ENCODE data around the gene STN1.

Gene STN1

DNA sequence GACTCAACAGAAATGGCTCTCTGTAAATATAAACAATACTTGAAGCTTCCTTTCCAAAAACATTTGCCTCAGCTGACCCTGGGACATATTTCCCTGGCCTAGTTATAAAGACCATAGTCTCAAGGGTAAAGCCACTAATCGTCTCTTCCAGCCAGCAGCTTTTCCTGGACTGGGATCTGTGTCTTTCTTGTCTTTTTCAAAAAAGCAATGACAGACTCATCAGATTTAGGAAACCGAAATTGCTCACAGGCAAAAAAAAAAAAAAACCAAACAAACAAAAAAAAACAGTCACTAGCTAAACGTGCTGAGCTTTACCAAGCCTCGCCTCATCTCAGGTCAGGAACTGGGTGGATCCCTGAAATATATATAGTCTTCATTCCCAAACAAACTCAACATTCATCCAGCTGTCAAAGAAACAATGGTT lies 23.5 kb downstream of the STN1 start:
- peak; percentile 56 for DNase-seq (ENCODE audit: low read depth)

DNA sequence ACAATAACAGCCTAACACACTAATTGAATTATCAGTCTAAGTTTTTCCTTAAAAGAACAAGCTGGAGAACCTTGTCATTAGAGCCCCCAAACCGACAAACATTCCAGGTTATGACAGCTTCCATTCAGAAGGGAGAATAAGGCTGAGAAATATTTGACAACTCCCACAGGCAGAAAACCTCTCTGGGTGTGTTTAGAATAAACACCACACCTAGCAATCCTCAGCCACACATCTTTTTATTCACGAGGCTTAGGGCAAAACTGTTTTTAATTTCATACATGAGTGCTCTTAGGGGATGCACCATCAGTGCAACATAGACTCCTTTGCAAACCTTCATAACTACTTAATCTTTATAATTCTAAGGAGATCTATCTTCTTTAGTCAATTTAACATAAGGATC lies 24.2 kb downstream of the STN1 start:
- no peak for DNase-seq (ENCODE audit: low read depth)

DNA sequence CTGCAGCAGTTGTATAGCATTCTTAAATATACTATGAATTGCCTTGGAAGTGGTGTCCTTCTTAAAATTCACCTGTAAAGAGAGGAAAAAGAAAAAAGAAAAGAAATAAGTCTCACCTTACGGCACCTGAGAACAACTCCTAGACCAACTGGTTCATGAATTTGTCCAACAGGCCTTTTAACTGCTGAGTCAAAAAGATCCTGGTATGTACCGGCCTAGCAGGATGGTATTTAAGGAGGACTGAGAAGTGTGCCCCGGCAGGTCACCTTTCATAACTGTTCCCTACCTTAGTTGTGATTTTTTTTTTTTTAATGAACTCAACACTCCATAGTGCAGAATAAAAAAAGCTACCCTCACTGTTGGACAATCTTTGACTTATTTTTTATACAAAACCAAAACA lies 25.8 kb downstream of the STN1 start:
- DNase-seq (ENCODE audit: low read depth) = no peak

DNA sequence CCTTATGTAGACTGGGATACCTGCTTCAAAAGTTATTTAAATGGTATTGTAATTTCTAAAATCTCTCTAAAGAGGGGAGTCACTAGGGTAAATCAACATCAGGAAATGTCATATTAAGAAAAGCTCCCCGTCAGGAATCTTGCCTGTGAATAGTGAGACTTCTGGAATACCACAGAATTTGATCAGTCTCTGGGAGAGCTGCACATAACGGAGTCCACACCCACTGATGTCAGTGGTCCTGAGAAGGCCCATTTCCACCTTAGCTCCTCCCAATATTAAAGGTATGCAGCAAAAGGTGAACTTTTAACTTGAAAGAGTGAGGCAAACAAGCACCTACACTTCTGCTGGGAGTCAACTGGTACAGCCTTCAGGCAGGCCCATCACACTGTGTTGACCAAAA lies 27.3 kb downstream of the STN1 start:
- no peak for DNase-seq (ENCODE audit: low read depth)

DNA sequence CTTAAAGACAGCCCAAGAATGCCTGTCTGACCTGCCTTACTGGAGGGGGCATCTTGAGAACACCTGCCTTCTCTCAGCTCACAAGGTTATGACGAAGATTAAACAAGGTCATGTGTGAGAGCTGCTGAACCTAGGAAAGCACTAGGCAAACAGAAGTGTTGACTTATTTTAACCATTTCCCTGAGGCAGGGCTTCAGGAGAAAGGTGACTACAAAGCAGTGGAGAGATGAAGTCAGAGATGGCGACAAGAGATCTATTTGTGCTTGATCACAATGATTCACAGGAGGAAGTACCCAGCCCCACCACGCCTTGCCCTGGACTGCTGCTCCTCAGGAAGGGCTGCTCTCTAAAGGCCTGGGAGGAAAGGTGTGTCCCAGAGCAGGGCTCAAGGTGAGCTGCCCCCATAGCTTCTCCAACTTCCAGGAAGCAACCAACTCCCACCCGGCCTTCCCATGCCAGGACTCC lies 27.8 kb downstream of the STN1 start:
- peak; percentile 76 for DNase-seq (ENCODE audit: low read depth)

DNA sequence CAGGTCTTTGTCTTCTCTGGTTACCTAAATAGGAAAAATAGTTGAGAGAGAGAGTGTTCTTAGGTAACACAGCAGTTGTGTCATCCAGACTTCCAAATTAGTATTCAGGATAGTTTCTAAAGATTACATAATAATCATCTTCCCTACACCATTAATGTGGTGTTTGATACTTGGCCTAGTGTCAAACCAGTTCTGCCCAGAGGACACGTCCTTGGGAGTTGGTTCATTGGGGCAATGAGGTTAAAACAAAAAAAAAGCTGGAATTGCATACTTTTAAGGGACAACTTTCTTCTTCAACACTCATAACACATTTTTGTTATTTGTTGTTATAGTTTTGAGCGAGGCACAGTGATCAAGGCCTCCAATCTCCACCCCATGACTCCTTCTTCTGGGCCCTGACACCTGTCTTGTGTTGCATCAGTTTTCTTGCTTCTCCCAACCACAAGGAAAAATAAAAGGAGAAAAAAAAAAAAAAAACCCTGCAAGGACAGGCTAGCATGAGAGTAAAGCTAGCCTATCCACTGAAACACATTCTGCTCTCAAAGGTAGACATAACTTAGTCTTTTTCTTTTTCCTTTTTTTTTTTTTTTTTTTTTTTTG lies 28.8 kb downstream of the STN1 start:
- no peak for DNase-seq (ENCODE audit: low read depth)

DNA sequence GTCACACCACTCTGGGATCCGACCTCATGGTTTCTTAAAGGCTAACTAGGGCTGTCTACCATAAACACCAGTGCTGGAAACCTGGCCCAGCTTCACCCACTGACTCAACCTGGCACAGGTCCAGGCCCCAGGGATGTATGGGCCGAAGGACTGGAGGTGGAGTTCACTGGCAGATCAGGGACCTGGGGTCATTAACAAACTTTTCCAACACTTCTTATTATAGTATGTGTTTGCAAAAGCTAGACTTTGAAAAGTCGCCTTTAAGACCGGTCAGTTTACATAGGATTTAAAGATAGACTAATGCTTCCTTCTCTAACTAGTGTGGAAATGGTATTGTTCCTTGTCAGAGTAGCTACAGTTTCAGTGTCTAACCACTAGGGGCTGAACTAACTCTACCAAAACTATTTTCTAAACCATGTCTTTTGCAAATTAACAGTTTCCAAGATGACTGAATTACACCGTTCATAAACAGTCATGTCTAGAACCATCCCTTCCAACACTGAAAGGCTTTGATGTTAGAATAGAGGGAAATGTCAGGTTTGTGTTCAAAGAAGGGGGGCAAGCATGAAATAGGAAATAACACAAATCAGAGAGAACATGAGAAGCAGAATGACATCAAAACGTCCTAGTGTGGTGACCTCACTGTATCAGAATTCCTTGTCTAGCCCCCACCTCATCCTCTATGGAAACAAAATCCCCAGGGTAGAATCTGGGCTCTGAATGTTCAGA lies 29.7 kb downstream of the STN1 start:
- peak; percentile 91 for DNase-seq (ENCODE audit: low read depth)

DNA sequence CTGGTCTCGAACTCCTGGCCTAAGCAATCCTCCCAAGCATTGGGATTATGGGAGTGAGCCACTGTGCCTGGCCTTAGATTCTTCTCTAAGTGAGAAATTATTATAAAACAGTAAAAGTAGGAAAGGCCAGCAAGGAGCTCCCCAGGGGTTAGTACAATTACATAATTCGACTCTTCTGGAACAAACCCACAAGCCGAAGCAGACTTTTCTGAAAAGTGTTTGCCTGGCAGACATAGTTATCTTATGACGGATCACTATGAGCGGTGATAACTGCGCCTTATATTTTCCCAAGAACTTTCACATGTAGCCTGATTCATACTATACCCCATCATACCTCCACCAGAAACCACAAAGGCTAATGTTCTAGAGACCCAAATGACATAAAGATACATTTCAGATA lies 32.4 kb downstream of the STN1 start:
- DNase-seq (ENCODE audit: low read depth) = peak; percentile 47

DNA sequence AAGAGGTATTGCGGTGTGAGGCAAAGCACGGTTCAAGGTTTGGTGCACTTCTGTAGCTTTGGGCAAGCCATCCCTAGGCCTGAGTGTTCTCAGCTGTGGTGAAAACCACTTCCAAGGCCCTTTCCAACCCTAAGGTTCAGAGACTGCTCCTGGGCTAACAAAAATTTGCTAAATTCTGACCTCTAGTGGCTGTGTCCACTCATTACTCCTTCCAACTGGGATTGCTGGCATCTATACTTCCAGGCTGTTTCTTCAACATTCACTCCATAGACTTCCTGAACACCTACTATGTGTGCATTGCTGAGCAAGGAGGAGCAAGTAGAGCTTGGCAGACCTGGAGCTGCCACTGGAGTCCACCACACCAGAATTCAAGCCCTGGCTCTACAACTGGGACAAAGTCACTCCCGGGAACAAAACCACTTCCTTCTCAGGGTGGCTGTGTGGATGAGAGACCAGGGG lies 33.3 kb downstream of the STN1 start:
- peak; percentile 76 for DNase-seq (ENCODE audit: low read depth)

DNA sequence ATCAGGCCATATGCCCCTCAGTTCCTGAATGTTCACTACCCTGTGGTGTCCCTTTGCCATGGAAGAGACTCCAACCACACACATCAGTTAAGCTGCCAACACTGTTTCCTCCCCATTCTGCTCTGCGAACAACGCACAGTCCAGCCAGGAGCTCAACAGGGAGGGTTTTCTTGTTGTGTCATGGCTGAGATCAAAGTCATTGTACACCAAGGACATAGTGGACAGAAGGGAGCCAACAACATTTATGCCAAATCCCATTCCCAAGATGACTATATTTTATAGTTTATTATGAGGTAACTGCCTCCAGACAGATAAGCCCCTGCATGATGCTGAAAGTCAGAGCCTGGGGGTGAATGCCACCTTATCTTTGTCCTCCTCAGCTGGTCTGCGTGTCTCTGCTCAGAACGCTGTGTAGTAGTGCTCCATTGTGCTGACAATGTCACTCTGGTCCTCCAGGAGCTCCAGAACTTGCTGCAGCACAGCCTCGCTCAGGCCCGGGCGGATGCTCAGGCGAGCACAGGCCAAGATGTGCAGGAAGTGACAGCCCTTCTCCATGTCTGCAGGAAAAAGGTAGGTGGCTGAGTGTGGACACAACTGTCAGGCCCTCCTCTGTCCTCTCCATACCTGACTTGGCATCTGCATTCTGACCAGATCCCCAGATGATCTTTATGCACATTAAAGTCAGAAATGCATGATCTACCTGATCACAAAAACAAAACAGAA lies 35.5 kb downstream of the STN1 start:
- no peak for DNase-seq (ENCODE audit: low read depth)

DNA sequence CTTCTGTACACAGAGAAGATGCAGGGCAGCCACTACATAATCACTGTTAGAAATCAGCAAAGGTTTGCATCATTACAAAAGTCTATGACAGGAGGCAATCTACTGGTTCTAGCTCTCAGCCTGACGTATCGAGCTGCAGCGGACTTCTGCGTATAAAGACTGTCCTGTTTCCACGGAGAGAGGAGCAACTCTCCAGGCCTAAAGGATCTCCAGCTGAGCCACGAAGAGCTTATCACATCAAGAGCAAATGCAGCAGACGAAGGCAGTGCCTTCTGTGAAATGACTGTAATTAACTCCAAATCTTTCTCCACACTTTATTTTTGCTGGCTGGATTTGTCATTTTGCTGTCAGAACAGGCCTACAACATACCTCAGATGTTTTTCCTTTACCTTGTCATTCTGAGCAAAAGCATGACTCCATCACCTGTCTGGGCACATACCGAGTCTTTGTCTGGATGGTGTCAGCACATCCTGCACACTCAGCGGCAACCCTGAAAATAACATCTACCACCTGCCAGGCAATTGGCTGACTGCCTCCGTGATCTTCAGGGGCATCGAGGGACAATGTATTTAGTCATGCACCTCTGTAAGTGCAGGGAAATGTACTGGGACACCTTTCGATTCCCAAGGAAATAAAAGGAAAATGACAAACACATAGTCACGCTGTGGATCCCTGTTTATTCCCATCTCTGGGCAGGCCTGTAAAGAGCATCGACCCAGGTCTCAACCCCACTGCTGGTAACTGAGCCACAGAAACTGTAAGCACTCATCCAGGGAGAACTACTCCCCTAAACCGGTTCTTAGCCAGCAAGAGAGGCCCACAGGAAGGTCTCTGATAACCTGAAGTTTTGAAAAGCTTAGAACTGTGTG lies 36.3 kb downstream of the STN1 start:
- DNase-seq (ENCODE audit: low read depth) = no peak

DNA sequence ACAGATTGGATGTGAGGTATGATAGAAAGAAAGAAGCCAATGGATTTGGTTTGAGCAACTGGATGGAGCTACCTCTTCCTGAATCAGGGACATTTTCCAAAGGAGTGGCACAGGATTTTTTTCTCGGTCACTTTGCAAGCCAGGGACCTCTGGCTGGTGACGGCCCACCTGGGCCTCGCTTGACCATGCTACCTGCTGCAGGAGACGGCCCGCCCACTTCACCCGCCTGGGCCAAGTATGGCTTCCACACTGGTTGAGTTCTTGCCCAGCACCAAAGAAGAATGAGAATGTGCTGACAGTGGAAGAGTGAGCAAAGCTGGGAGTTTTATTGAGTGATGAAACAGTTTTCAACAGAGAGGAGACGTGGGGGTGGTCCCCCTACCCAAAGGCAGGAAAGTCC lies 38.2 kb downstream of the STN1 start:
- no peak for DNase-seq (ENCODE audit: low read depth)

DNA sequence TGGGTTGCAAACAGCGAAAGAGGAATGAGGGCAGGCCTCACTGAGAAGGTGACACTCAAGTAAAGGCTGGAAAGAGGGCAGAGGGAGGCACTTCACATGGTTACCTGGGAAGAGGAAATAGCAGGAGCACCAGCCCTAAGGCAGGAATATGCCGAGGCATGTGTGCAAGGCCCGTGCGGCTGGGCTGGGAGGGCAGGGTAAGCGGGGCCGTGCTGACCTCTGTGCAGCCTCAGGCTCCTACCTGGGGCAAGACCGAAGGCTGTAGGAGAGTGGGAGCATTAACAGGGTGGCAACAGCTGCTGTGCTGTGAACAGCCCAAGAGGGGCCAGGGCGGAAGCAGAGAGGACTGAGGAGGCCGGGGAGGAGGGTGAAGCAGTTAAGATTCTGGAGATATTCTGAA lies 38.6 kb downstream of the STN1 start:
- DNase-seq (ENCODE audit: low read depth) = no peak

DNA sequence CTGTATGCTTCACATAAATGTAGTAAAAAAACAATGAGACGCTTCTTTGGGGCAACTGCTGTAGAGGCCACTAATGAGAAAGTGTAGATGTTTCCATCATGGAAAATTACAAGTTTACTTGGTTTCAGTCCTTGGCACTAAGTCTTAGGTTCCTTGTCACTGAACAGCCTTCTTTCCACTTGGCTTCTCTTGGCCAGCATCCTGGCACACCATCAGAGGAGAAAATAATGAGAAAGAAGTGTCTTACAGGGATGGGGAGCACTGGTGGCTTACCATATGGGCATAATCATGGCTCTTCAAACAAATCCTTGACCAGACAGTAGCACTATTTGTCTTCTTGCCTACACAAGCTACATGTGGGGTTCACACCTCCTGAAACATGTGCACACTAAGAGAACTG lies 40.1 kb downstream of the STN1 start:
- no peak for DNase-seq (ENCODE audit: low read depth)

DNA sequence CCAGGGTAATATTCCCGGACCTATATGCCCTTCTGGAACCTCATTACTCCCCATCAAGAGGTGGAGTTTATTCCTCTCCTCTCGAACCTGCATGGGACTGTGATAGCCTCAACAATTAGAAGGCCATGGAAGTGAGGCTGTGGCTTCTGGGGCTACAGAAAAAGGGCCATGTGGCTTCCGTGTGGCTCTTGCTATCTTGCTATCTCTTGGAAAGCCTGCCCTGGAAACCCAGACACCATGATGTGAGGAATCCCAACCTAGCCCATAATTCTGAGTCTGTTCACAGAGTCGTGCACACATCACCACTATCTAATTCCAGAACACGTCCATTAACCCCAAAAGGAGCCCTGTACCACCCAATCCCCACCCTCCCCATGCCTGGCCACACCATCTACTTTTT lies 41.8 kb downstream of the STN1 start:
- DNase-seq (ENCODE audit: low read depth) = no peak

DNA sequence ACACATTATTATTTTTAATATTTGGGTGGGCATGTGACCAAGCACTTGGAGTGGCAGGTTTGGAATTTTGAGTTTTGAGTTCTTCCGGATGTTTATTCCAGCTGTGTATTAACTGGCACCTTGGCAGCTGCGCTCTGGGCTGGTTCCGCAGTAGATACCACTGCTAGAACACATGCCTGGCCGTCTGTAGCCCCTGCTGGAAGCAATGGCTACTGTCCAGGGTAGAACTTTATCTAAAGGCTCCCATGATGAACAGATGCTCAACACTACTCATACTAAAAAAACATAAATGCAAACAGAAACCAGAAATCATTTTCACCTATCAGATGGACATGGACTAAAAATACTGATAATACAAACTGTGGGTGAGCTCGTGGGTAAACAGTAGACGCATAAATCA lies 43.3 kb downstream of the STN1 start:
- no peak for DNase-seq (ENCODE audit: low read depth)

DNA sequence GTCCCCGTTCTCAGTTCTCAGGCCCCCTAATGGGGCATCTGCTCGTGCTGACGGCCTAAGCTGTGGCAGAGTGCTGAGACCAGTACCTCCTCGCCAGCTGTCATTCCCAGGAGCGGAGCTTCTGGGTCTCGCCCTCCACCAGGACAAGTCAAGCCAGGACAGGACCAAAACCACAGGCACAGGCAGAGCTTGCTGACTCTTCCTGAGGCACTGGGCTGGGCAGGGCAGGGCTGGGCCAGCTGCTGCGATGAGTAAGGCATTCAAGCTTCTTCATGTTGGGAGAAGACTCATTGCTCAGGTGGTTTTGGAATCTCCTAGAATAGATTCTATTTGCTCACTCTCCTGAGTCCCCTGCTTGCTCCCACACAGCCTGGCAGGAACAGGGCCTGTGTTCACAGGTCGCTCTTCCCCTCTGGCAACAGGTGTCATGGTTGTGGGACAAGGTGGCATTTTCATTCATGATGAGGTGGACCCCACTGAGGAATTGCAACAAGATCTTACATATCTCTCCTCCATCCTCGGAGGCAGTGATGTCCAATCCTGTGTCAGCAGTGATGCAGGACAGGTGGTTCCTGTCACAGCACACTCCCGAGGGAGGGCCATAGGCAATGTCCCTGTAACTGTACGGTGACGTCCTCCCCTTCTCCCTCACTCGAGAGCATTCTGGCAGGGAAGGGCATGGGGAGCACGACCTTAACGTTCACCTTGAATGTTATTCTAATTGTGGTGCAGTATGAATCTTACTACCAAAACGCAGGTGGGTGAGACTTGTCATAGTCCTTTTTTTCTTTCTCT lies 45.6 kb downstream of the STN1 start:
- peak; percentile 85 for DNase-seq (ENCODE audit: low read depth)

DNA sequence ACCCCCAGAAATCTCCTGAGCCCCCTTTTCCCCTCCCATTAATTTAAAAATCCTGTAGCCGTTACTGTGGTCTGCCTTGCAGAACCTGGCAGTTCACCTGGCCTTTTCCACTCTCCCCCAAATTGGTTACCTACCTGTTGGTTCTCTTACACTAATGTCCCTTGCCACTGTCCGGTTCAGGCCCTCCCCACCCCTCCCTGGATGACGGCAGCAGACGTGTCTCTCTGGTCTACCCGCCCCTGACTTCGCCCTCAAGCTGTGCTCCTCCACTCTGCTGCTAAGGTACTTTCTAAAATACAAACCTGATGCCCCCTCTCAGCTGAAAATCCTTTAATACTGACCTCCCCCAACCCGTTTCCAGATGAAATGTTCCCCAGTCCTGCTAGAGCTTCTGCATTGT lies 47.0 kb downstream of the STN1 start:
- no peak for DNase-seq (ENCODE audit: low read depth)

DNA sequence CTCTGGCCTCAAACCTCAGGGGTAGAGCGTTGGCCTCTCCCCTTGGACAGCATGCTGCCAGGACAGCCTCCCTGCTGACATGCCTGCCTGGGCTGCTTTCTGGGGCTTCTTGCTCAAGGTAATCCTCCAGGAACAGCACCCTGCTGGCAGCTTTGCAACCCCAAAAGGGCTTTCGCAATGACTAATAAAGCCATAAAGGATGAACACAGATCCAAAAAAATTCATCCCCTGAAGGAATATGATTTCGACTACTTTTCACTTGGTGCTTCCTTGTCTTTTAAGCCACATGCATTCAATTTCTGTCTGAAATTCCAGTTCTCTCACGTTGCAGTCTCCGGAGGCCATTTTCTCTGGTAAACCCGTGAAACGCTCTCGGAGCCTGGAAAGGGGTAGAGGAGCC lies 47.5 kb downstream of the STN1 start:
- peak; percentile 83 for DNase-seq (ENCODE audit: low read depth)

DNA sequence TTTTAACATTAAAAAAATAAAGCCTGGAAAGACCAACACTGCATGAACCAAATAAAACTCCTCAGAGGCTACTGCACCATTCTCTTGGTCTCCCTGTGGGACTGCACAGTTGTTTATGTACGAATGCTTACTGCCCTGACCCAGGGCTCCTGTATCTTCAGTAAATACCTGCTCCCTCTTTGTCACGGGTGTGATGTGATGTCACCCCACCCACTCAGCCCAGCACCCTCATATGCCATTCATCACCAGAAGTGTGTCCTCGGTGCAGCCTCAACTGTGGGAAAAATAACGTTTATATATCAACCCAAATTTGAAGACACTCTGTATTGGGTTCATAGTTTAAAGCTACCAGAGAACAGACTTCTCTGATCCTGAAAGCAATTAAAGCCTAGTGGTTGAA lies 48.6 kb downstream of the STN1 start:
- no peak for DNase-seq (ENCODE audit: low read depth)

DNA sequence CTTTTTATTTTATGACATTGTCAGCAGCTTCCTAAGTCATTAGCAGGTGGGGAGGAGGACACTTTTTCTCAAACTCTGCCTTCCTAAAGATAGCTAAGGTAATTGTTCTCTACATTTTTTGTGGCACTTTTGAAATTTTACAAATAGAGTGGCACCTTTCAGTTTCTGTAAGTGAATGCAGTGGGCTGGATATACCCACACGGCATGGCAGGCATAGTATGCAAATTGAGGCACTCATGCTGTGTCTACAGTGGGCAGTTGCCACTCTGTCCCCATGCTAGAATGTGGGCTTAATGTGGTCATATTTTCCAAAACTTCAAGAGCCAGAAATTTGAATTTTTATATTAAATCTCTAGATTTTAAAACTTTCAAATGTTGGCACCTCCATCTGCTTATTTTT lies 49.8 kb downstream of the STN1 start:
- DNase-seq (ENCODE audit: low read depth) = no peak
